Measurements from ENCODE around the gene STRA8. TPM values are rescaled to one million over a fixed set of nuclear protein-coding genes. Genes with fewer than 3 reads are reported as not detected.

The STRA8 gene
- total RNA-seq, 1 donor: not detected

- H3K4me3 ChIP-seq (ENCODE audit: low read length): no peak overlapping the region
- H3K9me3 ChIP-seq (ENCODE audit: low read depth, low read length): no peaks in the 10 kb centered on the region
- H3K4me1 ChIP-seq (ENCODE audit: insufficient read depth, low read length): no peaks in the 10 kb centered on the region
- H3K27me3 ChIP-seq (ENCODE audit: insufficient read depth, low read length): no peaks in the 10 kb centered on the region
These were observed 29.1 kb downstream of the STRA8 start for GRCh38 chr7:135262623-135263320.

- Histone ChIP-seq H3K4me3 (ENCODE audit: low read length) (no peak overlapping the region), H3K9me3 (ENCODE audit: low read depth, low read length) (no peaks in the 10 kb centered on the region), H3K4me1 (ENCODE audit: insufficient read depth, low read length) (no peaks in the 10 kb centered on the region), H3K27me3 (ENCODE audit: insufficient read depth, low read length) (no peaks in the 10 kb centered on the region)
These were observed 29.8 kb downstream of the STRA8 start for GRCh38 chr7:135263321-135263970.

GRCh38 chr7:135265637-135266036, 32.0 kb downstream of the STRA8 start:
- Histone ChIP-seq H3K27me3 (ENCODE audit: insufficient read depth, low read length) (no peaks in the 10 kb centered on the region), H3K4me3 (ENCODE audit: low read length) (no peak overlapping the region), H3K9me3 (ENCODE audit: low read depth, low read length) (no peaks in the 10 kb centered on the region), H3K4me1 (ENCODE audit: insufficient read depth, low read length) (no peaks in the 10 kb centered on the region)

GRCh38 chr7:135269921-135270320, 36.3 kb downstream of the STRA8 start:
- no peaks in the 10 kb centered on the region for H3K4me1 ChIP-seq (ENCODE audit: insufficient read depth, low read length)
- H3K4me3 ChIP-seq (ENCODE audit: low read length): no peak overlapping the region
- no peaks in the 10 kb centered on the region for H3K27me3 ChIP-seq (ENCODE audit: insufficient read depth, low read length)
- no peaks in the 10 kb centered on the region for H3K9me3 ChIP-seq (ENCODE audit: low read depth, low read length)

GRCh38 chr7:135270577-135271254, 37.1 kb downstream of the STRA8 start:
- Histone ChIP-seq H3K27me3 (ENCODE audit: insufficient read depth, low read length) (no peaks in the 10 kb centered on the region), H3K4me3 (ENCODE audit: low read length) (no peak overlapping the region), H3K9me3 (ENCODE audit: low read depth, low read length) (no peaks in the 10 kb centered on the region), H3K4me1 (ENCODE audit: insufficient read depth, low read length) (no peaks in the 10 kb centered on the region)

GRCh38 chr7:135271255-135271615, 37.6 kb downstream of the STRA8 start:
- Histone ChIP-seq H3K4me3 (ENCODE audit: low read length) (no peak overlapping the region), H3K9me3 (ENCODE audit: low read depth, low read length) (no peaks in the 10 kb centered on the region), H3K27me3 (ENCODE audit: insufficient read depth, low read length) (no peaks in the 10 kb centered on the region), H3K4me1 (ENCODE audit: insufficient read depth, low read length) (no peaks in the 10 kb centered on the region)

GRCh38 chr7:135272303-135272702, 38.7 kb downstream of the STRA8 start:
- no peaks in the 10 kb centered on the region for H3K4me1 ChIP-seq (ENCODE audit: insufficient read depth, low read length)
- no peaks in the 10 kb centered on the region for H3K27me3 ChIP-seq (ENCODE audit: insufficient read depth, low read length)
- H3K9me3 ChIP-seq (ENCODE audit: low read depth, low read length): no peaks in the 10 kb centered on the region
- H3K4me3 ChIP-seq (ENCODE audit: low read length): no peak overlapping the region

- Histone ChIP-seq H3K9me3 (ENCODE audit: low read depth, low read length) (no peaks in the 10 kb centered on the region), H3K4me1 (ENCODE audit: insufficient read depth, low read length) (no peaks in the 10 kb centered on the region)
These were observed 39.9 kb downstream of the STRA8 start for GRCh38 chr7:135273581-135273980.

GRCh38 chr7:135274495-135275268, 41.0 kb downstream of the STRA8 start:
- H3K4me3 ChIP-seq (ENCODE audit: low read length): no peak overlapping the region
- H3K9me3 ChIP-seq (ENCODE audit: low read depth, low read length): no peaks in the 10 kb centered on the region
- no peaks in the 10 kb centered on the region for H3K4me1 ChIP-seq (ENCODE audit: insufficient read depth, low read length)
- peaks cover 3% of the 10 kb centered on the region for H3K27me3 ChIP-seq (ENCODE audit: insufficient read depth, low read length)

More at GRCh38 chr7:135273581-135273980, 39.9 kb downstream of the STRA8 start:
- H3K27me3 ChIP-seq (ENCODE audit: insufficient read depth, low read length): no peaks in the 10 kb centered on the region
- no peak overlapping the region for H3K4me3 ChIP-seq (ENCODE audit: low read length)

GRCh38 chr7:135275971-135276580, 42.4 kb downstream of the STRA8 start:
- H3K4me3 ChIP-seq (ENCODE audit: low read length): no peak overlapping the region
- no peaks in the 10 kb centered on the region for H3K9me3 ChIP-seq (ENCODE audit: low read depth, low read length)
- peaks cover 4% of the 10 kb centered on the region for H3K27me3 ChIP-seq (ENCODE audit: insufficient read depth, low read length)

GRCh38 chr7:135277161-135277560, 43.5 kb downstream of the STRA8 start:
- peaks cover 4% of the 10 kb centered on the region for H3K27me3 ChIP-seq (ENCODE audit: insufficient read depth, low read length)
- H3K4me3 ChIP-seq (ENCODE audit: low read length): no peak overlapping the region
- H3K9me3 ChIP-seq (ENCODE audit: low read depth, low read length): no peaks in the 10 kb centered on the region
- no peaks in the 10 kb centered on the region for H3K4me1 ChIP-seq (ENCODE audit: insufficient read depth, low read length)

More at GRCh38 chr7:135275971-135276580, 42.4 kb downstream of the STRA8 start:
- no peaks in the 10 kb centered on the region for H3K4me1 ChIP-seq (ENCODE audit: insufficient read depth, low read length)

- Histone ChIP-seq H3K27me3 (ENCODE audit: insufficient read depth, low read length) (peaks cover 4% of the 10 kb centered on the region), H3K4me3 (ENCODE audit: low read length) (no peak overlapping the region), H3K4me1 (ENCODE audit: insufficient read depth, low read length) (no peaks in the 10 kb centered on the region), H3K9me3 (ENCODE audit: low read depth, low read length) (no peaks in the 10 kb centered on the region)
These were observed 47.8 kb downstream of the STRA8 start for GRCh38 chr7:135281363-135281949.

GRCh38 chr7:135282561-135283254, 49.1 kb downstream of the STRA8 start:
- H3K9me3 ChIP-seq (ENCODE audit: low read depth, low read length): no peaks in the 10 kb centered on the region
- peaks cover 4% of the 10 kb centered on the region for H3K27me3 ChIP-seq (ENCODE audit: insufficient read depth, low read length)
- H3K4me3 ChIP-seq (ENCODE audit: low read length): no peak overlapping the region
- no peaks in the 10 kb centered on the region for H3K4me1 ChIP-seq (ENCODE audit: insufficient read depth, low read length)

Measured in mononuclear cell (primary cell).